Measurements from ENCODE around the gene HELB. TPM values are rescaled to one million over a fixed set of nuclear protein-coding genes. Genes with fewer than 3 reads are reported as not detected.

HELB gene
- total and polyA plus RNA-seq, 2 donors (not counting 3 experiments of a cell fraction or from before 2014, with no cell fraction given), result 0.75 to 4.0 TPM

GRCh38 chr12:66331814-66332213 is 29.5 kb downstream of the HELB start:
- TF ChIP-seq JUN (IDR thresholded peaks at IDR 0.05; ENCODE audit: borderline replicate concordance, insufficient read depth, insufficient read length, low read depth) (no peak), MYC (IDR thresholded peaks at IDR 0.05; ENCODE audit: low read depth, low read length) (no peak), POLR2A (IDR thresholded peaks at IDR 0.05; ENCODE audit: low read depth, low read length) (no peak), CTCF (IDR thresholded peaks at IDR 0.05; ENCODE audit: extremely low read depth in 1 of 2, insufficient read depth in 1 of 2, low read depth in 1 of 2, low read length in 2 of 2) (no peak), FOS (IDR thresholded peaks at IDR 0.05; ENCODE audit: borderline replicate concordance, insufficient read depth, low read length) (no peak), MAX (IDR thresholded peaks at IDR 0.05; ENCODE audit: insufficient read depth, insufficient read length) (no peak), GATA2 (IDR thresholded peaks at IDR 0.05; ENCODE audit: insufficient read depth, insufficient read length, low read depth, low read length) (no peak), EZH2 (IDR thresholded peaks at IDR 0.05; ENCODE audit: borderline replicate concordance, low read depth, low read length, severe bottlenecking) (no peak), POLR2AphosphoS5 (IDR thresholded peaks at IDR 0.05; ENCODE audit: insufficient read depth, low read depth, low read length) (no peak)
- Histone ChIP-seq H3K79me2 (ENCODE audit: control insufficient read depth, insufficient read depth, low read length) (no peaks in the 10 kb centered on the region), H3K4me1 (ENCODE audit: control insufficient read depth, extremely low read depth, insufficient read depth, low read length) (no peaks in the 10 kb centered on the region), H3K36me3 (ENCODE audit: control insufficient read depth in 2 of 2, extremely low read depth in 1 of 2, insufficient read depth in 2 of 2, low read length in 2 of 2) (no peaks in the 10 kb centered on the region), H3K27ac (ENCODE audit: insufficient read depth, low read depth, low read length) (no peak overlapping the region), H3K4me2 (ENCODE audit: insufficient read depth, low read length) (no peak overlapping the region), H3K4me3 (replicated peaks in 1 of 3; ENCODE audit: insufficient read depth in 1 of 3, low read depth in 1 of 3, low read length in 3 of 3) (no peak overlapping the region), H3K27me3 (ENCODE audit: control insufficient read depth in 2 of 2, insufficient read depth in 2 of 2, low read length in 2 of 2) (no peaks in the 10 kb centered on the region), H3K9ac (replicated peaks; ENCODE audit: extremely low read depth, insufficient read depth, low read length) (no peak overlapping the region), H4K20me1 (replicated peaks; ENCODE audit: control insufficient read depth, extremely low read depth, insufficient read depth, low read length) (no peaks in the 10 kb centered on the region), H3K9me3 (replicated peaks; ENCODE audit: control insufficient read depth, insufficient read depth, low read length) (no peaks in the 10 kb centered on the region), H2AFZ (ENCODE audit: low read depth, low read length) (no peak overlapping the region), H3K9me1 (replicated peaks; ENCODE audit: control insufficient read depth, extremely low read depth, insufficient read depth, low read length) (no peaks in the 10 kb centered on the region)
- DNase-seq (ENCODE audit: low read depth, low spot score), result no peak
- ChIA-PET POLR2A (interaction anchor here (0.6 kb wide), 1 partner anchor 31 kb away, joined by 3 read pairs; no protein-coding TSS in a partner anchor), CTCF (no interaction called here)
- intact Hi-C loops (cut with micrococcal nuclease), result no loop called here
- FAIRE-seq, result no peak
- BruUV-seq (replicated peaks), result no TSS peak
- dilution Hi-C loops (cut with MboI; ENCODE audit: extremely low pct_ligation_motif_present, low sequenced_read_pairs), result no loop called here
